OCI-LY7 (cell line): ENCODE results near the gene ZNRF1. TPM values are rescaled to one million over a fixed set of nuclear protein-coding genes. Genes with fewer than 3 reads are reported as not detected.

Source experiments
- BruUV-seq: library from RNA; stranded (reverse); fragments of 400-500 nt; replicated peaks from 2 replicates; lab custom pipeline; 2021; lab: Mats Ljungman, UMichigan
- CTCF ChIA-PET: fragments of 300-600 bp; sonication (Branson Sonifier 250); formaldehyde crosslinking; loops from one replicate; lab custom pipeline; 2022; ENCODE audit warnings: antibody characterized with exemption; ENCODE audit not compliant: unreplicated experiment; lab: Charles Lee
- POLR2A ChIA-PET: fragments of 300-600 bp; sonication (Branson Sonifier 250); formaldehyde crosslinking; loops from one replicate; lab custom pipeline; 2022; ENCODE audit warnings: antibody characterized with exemption; lab: Charles Lee
- DNase-seq: peaks from one replicate; pipeline ENCODE4 v3.0.0-alpha.2; 2015; ENCODE audit warnings: low spot score
- H2AFZ ChIP-seq: fragments of 200-600 bp; sonication (generic), shearing (Covaris generic); 2 replicates; pipeline ENCODE4 v1.6.1; 2014; ENCODE audit warnings: mild to moderate bottlenecking, antibody characterized with exemption, low read length, moderate library complexity
- H3K27ac ChIP-seq: fragments of 200-600 bp; sonication (generic); 2 replicates; pipeline ENCODE4 v1.5.1; 2014; ENCODE audit warnings: mixed run types, low read depth, mild to moderate bottlenecking, moderate library complexity, low read length, inconsistent platforms; ENCODE audit not compliant: poor library complexity, severe bottlenecking
- H3K36me3 ChIP-seq: fragments of 200-600 bp; sonication (generic); 2 replicates; pipeline ENCODE4 v1.6.1; 2014; ENCODE audit warnings: mild to moderate bottlenecking, antibody characterized with exemption, low read length, moderate library complexity, mixed read lengths; ENCODE audit not compliant: insufficient read depth
- H3K4me1 ChIP-seq: fragments of 200-600 bp; sonication (generic); 2 replicates; pipeline ENCODE4 v1.5.1; 2014; ENCODE audit warnings: mild to moderate bottlenecking, low read length; ENCODE audit not compliant: insufficient read depth, poor library complexity, severe bottlenecking
- H3K4me2 ChIP-seq: fragments of 200-600 bp; sonication (generic); 2 replicates; pipeline ENCODE4 v1.6.1; 2014; ENCODE audit warnings: mild to moderate bottlenecking, low read length
- H3K4me3 ChIP-seq: fragments of 200-600 bp; sonication (generic); 2 replicates; pipeline ENCODE4 v1.5.1; 2014; ENCODE audit warnings: mild to moderate bottlenecking, low read depth, low read length; ENCODE audit not compliant: poor library complexity, severe bottlenecking
- H3K79me2 ChIP-seq: fragments of 200-600 bp; sonication (generic); 2 replicates; pipeline ENCODE4 v1.6.1; 2016; ENCODE audit warnings: low read depth, mild to moderate bottlenecking, low read length, moderate library complexity, mixed read lengths; ENCODE audit not compliant: insufficient read depth
- H3K9me2 ChIP-seq: fragments of 200-600 bp; sonication (generic); 2 replicates; pipeline ENCODE4 v1.6.1; 2016; ENCODE audit warnings: mild to moderate bottlenecking, low read length, mixed read lengths; ENCODE audit not compliant: insufficient read depth
- H3K9me3 ChIP-seq: fragments of 200-600 bp; sonication (generic); 2 replicates; pipeline ENCODE4 v1.6.1; 2014; ENCODE audit warnings: mild to moderate bottlenecking, mixed run types, low read length, mixed read lengths
- H4K20me1 ChIP-seq: fragments of 200-600 bp; sonication (generic); 2 replicates; pipeline ENCODE4 v1.6.1; 2014; ENCODE audit warnings: mild to moderate bottlenecking, antibody characterized with exemption, low read length, moderate library complexity, mixed read lengths; ENCODE audit not compliant: insufficient read depth
- CTCF ChIP-seq: fragments of 200-600 bp; sonication (generic); conservative IDR thresholded peaks from 2 replicates; pipeline ENCODE4 v1.5.1; 2014; ENCODE audit warnings: mild to moderate bottlenecking, antibody characterized with exemption, low read length, moderate library complexity, mixed read lengths
- EZH2phosphoT487 ChIP-seq: fragments of 200-600 bp; sonication (generic); IDR thresholded peaks from 2 replicates; pipeline ENCODE4 v1.6.1; 2018; ENCODE audit warnings: low read depth, borderline replicate concordance, mild to moderate bottlenecking, mixed run types, antibody characterized with exemption, low read length, moderate library complexity, mixed read lengths
- intact Hi-C: fragments of 100-400 bp; cut with micrococcal nuclease; formaldehyde crosslinking; loops from one replicate; pipeline ENCODE4 v1.10.0; 2022; ENCODE audit not compliant: unreplicated experiment
- total RNA-seq, 2 experiments: library from RNA; depleted of rRNA in 1 of 2; stranded (reverse); fragments of >200 nt in 1 of 2; shearing (Covaris generic) in 1 of 2; gene quantifications; 2 replicates each; pipeline ENCODE4 v1.2.3, GENCODE V29; 2014 to 2022

The ZNRF1 gene
- total RNA-seq, 2 experiments from 2014 or later, result 11.8 to 23.7 TPM

GRCh38 chr16:74982256-74982655, 16.6 kb upstream of the ZNRF1 start:
- Histone ChIP-seq H3K36me3 (peaks cover 7% of the 10 kb centered on the region), H3K79me2 (peaks cover 21% of the 10 kb centered on the region; the same call in 1 of the 2 replicates), H3K4me1 (no peaks in the 10 kb centered on the region), H3K27ac (no peak overlapping the region), H3K9me3 (no peaks in the 10 kb centered on the region), H3K4me2 (no peak overlapping the region), H4K20me1 (no peaks in the 10 kb centered on the region), H3K9me2 (no peaks in the 10 kb centered on the region), H3K4me3 (no peak overlapping the region), H2AFZ (no peak overlapping the region)
- TF ChIP-seq EZH2phosphoT487 (no peak), CTCF (no peak)
- DNase-seq, result no peak
- TSS peak; percentile 65 for BruUV-seq
- ChIA-PET CTCF (no interaction called here), POLR2A (no interaction called here)
- intact Hi-C loops, result no loop called here

DNA sequence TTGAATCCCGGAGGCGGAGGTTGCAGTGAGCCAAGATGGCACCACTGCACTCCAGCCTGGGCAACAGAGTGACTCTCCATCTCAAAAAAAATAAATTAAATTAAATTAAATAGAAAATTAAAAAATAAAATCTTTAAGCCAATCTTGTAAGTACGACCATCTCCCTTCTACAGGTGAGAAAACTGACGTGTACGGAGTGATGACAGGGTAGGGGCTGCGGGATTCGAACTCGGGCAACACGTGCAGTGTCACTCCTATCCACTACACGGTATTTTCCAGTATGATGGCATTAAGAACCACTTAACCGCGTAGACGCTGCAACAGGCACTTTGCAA, 14.7 kb upstream of the ZNRF1 start:
- BruUV-seq, result no TSS peak
- Histone ChIP-seq H3K9me3 (no peaks in the 10 kb centered on the region), H3K27ac (peak overlapping the region; percentile 41), H3K36me3 (no peaks in the 10 kb centered on the region; the same call in 1 of the 2 replicates), H4K20me1 (no peaks in the 10 kb centered on the region), H3K9me2 (no peaks in the 10 kb centered on the region), H3K4me2 (peak overlapping the region; percentile 84), H3K4me1 (no peaks in the 10 kb centered on the region), H3K79me2 (peaks cover 21% of the 10 kb centered on the region; the same call in 1 of the 2 replicates), H2AFZ (peak overlapping the region; percentile 82; the same call in 1 of the 2 replicates), H3K4me3 (peak overlapping the region; percentile 98)
- POLR2A ChIA-PET, result interaction anchor here (1.2 to 2.0 kb wide), 4 partner anchors 8 to 284 kb away, joined by 3 to 11 read pairs (median 4); partner anchors contain the start of gene MLKL
- DNase-seq, result no peak
- intact Hi-C loops, result no loop called here
- CTCF ChIA-PET, result no interaction called here
- TF ChIP-seq EZH2phosphoT487 (no peak), CTCF (no peak)

- Histone ChIP-seq H3K9me3 (no peaks in the 10 kb centered on the region), H3K9me2 (no peaks in the 10 kb centered on the region), H3K4me1 (no peaks in the 10 kb centered on the region), H3K27ac (peak within 1 kb of the TSS; percentile 41), H2AFZ (peak within 1 kb of the TSS; percentile 82), H3K79me2 (peaks cover 21% of the 10 kb centered on the region; the same call in 1 of the 2 replicates), H3K36me3 (no peaks in the 10 kb centered on the region; the same call in 1 of the 2 replicates), H3K4me2 (peak within 1 kb of the TSS; percentile 84), H4K20me1 (no peaks in the 10 kb centered on the region), H3K4me3 (peak within 1 kb of the TSS; percentile 98)
- intact Hi-C loops, result no loop called here
- CTCF ChIA-PET, result interaction anchor here (0.6 to 1.3 kb wide), 7 partner anchors 9 to 170 kb away, joined by 3 to 6 read pairs (median 4); partner anchors contain the start of gene ZNRF1
- POLR2A ChIA-PET, result interaction anchor here (0.6 to 3.1 kb wide), 21 partner anchors 9 to 1585 kb away, joined by 3 to 19 read pairs (median 4); partner anchors contain the start of genes MLKL, RFWD3 and ZNRF1
- TF ChIP-seq CTCF, result no peak
- TF ChIP-seq EZH2phosphoT487, result no peak
- BruUV-seq, result no TSS peak
- DNase-seq, result peak; percentile 100
Observed at GRCh38 chr16:74984529-74985296, 14.1 kb upstream of the ZNRF1 start, which contains the start of gene WDR59. TSS of gene WDR59 (minus strand) at chr16:74985123. CDS start at chr16:74985017, 106 bp downstream.
